SK-MEL-5 (cell line): ENCODE results near the gene ITPR2. TPM values are rescaled to one million over a fixed set of nuclear protein-coding genes. Genes with fewer than 3 reads are reported as not detected.
A peak's percentile ranks its signal among the peaks of the same experiment; 100 is the strongest.
"Not testable (repeated sequence)": the region's sequence is repeated elsewhere in the genome, so short reads cannot be mapped to it uniquely, and the experiment has no call there.

Source experiments
- DNase-seq: peaks from one replicate; pipeline ENCODE4 v3.0.0-alpha.2; 2016; ENCODE audit warnings: low read depth, low spot score
- in situ Hi-C: cut with HindIII; loops from 2 replicates; pipeline ENCODE4 v1.10.0; 2016; ENCODE audit warnings: low sequenced_read_pairs, high pct_unique_total_duplicates, low pct_unique_long_range_greater_than_20kb
- total RNA-seq: library from RNA; depleted of rRNA; stranded (reverse); fragments of >200 nt; shearing (Covaris generic); gene quantifications from 2 replicates; pipeline ENCODE4 v1.2.3, GENCODE V29; 2014

Gene ITPR2
- total RNA-seq, 1 experiment from 2014 or later: 21.3 TPM

DNA sequence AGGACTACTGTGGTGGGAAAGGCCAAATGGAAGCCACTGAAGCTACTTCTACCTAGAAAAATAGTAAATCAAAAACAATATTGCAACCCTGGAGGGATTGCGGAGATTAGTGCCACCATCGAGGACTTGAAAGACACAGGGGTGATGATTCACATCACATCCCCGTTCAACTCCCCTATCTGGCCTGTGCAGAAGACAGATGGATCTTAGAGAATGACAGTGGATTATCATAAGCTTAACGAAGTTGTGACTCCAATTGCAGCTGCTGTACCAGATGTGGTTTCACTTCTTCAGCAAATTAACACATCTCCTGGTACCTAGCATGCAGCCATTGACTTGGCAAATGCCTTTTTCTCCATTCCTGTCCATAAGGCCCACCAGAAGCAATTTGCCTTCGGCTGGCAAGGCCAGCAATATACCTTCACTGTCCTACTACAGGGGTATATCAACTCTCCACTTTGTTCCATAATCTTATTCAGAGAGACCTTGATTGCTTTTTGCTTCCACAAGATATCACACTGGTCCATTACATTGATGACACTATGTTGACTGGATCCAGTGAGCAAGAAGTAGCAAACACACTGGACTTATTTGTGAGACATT lies 54.7 kb downstream of the ITPR2 start:
- in situ Hi-C loops, DNase-seq: not testable (repeated sequence)

DNA sequence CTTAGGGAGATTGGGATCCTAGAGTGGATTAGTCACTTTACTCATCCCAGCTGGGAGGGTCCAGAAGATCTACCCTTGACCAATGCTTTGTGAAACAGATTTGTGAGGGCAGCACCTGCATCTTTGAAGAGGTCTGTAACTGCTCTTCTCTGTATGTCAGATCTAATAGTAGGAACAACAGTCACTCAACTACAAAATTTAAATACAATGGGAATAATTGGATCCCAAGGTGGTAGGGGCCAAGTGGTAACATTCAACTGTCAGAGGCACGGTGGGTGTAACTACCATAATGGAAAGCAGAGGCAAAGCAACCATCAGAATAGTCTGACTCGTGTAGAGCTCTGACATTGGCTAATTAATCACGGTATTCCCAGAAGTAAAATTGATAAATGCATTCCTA lies 55.8 kb downstream of the ITPR2 start:
- DNase-seq: no peak
- in situ Hi-C loops: no loop called here

DNA sequence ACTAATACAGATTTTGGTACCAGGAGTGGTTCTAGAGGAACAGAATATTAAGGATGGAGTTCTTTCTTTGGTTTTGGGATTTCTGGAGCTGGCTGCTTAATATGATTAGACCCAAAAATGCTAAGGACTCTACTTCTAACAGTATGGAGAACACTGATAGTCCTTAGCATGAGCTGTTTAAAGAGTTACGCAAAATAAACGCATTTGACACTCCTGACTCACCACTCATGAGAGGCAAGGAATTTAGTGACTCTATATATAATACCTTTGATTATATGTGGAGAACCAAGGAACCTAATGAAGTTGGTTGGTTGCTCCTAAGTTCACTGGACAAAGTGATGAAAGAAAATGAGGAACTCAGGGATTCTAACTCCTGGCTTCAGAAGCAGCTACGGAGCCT lies 57.0 kb downstream of the ITPR2 start:
- in situ Hi-C loops, DNase-seq: not testable (repeated sequence)

GRCh38 chr12:26773313-26774104 lies 59.5 kb downstream of the ITPR2 start:
- in situ Hi-C loops: no loop called here
- no peak for DNase-seq

- DNase-seq: no peak
- in situ Hi-C loops: no loop called here
These were observed 61.1 kb downstream of the ITPR2 start for GRCh38 chr12:26771861-26772260.

- in situ Hi-C loops: no loop called here
- DNase-seq: peak; percentile 64
These were observed 62.5 kb downstream of the ITPR2 start for GRCh38 chr12:26770239-26771070.

DNA sequence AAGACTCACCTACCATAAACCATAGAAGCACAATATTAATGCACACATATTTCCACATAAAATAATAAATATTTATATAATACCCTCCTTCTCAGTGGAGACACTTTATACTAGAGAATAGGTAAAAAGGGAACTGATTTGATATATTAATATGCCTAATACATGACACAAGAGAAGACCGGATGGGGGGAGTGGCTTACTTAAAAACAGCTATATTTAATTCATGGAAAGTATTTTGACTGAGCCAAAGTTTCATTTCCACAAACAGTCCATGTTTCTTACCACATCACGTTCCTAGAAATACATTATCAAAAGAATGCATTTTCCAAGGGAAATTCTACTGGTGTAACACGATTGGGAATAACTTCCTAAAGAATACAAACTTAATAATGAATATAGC lies 63.4 kb downstream of the ITPR2 start:
- DNase-seq: no peak
- in situ Hi-C loops: no loop called here

- no peak for DNase-seq
- in situ Hi-C loops: no loop called here
These were observed 64.1 kb downstream of the ITPR2 start for GRCh38 chr12:26768611-26769603.

DNA sequence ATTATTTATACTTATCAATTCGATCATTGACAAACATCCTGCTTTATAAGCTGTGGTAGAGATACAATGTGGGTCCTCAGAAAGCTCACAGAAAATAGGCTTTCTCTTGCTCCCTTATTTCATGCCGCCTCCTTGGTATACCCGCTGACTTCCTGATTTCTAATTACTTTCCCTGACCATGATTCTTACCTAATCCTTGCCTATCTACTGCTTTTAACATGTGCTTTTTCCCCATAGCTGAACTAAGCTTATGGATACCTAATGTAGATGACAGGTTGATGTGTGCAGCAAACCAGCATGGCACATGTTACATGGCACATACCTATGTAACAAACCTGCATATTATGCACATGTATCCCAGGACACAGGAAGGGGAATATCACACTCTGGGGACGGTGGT lies 65.1 kb downstream of the ITPR2 start:
- DNase-seq: no peak
- in situ Hi-C loops: no loop called here

DNA sequence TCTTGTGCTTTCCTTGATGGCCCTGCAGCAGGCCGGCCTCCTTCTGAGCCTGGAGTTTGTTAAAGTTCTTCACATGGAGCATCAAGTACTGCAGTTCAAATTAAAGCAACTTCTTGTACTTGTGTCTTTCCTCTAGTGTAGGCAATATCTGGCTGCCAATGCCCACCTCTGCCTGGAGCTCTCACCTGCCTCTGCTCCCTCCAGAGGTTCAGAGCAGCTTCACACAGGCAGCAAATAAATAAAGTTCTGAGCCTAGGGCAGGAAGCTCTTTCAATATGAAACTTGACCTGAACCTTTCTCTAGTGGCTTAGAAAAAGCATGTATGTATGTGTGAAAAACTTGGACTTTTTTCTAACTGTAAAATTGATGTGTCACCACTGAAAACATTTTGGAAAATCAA lies 65.9 kb downstream of the ITPR2 start:
- DNase-seq: no peak
- in situ Hi-C loops: no loop called here

- no peak for DNase-seq
- in situ Hi-C loops: no loop called here
These were observed 70.8 kb downstream of the ITPR2 start for GRCh38 chr12:26762186-26762585.

- in situ Hi-C loops: no loop called here
- DNase-seq: no peak
These were observed 71.2 kb downstream of the ITPR2 start for GRCh38 chr12:26761775-26762174.

DNA sequence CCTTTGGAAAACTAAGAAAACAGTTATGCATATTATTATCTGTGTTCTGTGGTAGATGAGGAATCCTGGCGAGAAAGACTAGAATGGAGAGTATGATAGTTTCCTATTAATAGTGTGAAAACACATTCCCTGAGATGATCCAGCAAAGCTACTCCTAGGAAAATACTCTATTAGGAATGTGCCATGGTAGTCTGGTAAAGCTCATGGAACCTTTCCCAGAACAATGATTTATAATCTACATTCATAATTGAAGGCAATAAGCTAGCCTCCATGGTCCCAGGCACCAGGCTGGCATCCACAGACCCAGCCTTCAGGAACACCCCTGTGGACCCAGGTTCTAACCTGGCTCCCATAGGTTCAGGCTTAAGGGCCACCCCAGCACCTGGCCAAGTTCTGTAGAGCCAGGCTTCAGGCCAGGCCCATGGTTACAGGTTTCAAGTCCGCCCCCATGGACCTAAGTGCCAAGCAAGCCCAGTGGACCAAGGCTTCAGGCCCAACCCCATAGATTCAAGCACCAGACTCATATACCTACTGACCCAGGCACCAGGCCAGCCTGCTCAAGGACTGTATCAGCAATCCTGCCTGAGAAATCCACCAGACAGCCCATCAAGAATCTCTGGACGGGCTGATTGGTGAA lies 72.2 kb downstream of the ITPR2 start:
- in situ Hi-C loops: no loop called here
- DNase-seq: no peak

DNA sequence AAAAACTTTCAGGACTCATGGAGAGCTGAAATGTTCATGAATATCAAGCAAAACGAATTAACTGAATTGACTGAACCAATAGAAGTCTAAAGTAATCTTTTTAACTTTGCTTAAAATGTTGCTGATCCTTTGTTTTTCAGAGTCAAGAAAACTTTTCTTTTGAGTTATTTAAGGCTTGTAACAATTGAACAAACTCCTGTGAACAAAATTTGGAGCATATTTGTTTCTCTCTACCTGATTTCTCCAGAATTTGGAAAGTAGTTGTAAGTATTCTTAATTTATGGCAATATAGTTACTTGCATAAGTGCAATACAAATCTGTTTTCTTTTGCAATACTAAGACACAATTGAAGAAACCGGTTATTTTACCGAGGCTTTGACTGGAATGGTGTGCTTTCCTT lies 77.6 kb downstream of the ITPR2 start:
- in situ Hi-C loops, DNase-seq: not testable (repeated sequence)

- no peak for DNase-seq
- in situ Hi-C loops: no loop called here
These were observed 78.8 kb downstream of the ITPR2 start for GRCh38 chr12:26754148-26754547.

- no peak for DNase-seq
These were observed 81.8 kb downstream of the ITPR2 start for GRCh38 chr12:26751179-26751578.

More at GRCh38 chr12:26751179-26751578, 81.8 kb downstream of the ITPR2 start:
- in situ Hi-C loops: no loop called here
